ENCODE data around the gene PRSS1. TPM values are rescaled to one million over a fixed set of nuclear protein-coding genes. Genes with fewer than 3 reads are reported as not detected.

The PRSS1 gene
- total RNA-seq, 1 donor: not detected

DNA sequence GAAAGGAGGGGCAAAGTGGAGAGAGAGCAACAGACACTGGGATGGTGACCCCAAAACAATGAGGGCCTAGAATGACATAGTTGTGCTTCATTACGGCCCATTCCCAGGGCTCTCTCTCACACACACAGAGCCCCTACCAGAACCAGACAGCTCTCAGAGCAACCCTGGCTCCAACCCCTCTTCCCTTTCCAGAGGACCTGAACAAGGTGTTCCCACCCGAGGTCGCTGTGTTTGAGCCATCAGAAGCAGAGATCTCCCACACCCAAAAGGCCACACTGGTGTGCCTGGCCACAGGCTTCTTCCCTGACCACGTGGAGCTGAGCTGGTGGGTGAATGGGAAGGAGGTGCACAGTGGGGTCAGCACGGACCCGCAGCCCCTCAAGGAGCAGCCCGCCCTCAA is 42.2 kb downstream of the PRSS1 start:
- DNase-seq (ENCODE audit: insufficient read length, low spot score, missing footprints): no peak
- H3K9me3 ChIP-seq (ENCODE audit: low read depth, low read length): no peaks in the 10 kb centered on the region
- no peak overlapping the region for H3K4me3 ChIP-seq (ENCODE audit: insufficient read depth, low read length)
- TF ChIP-seq, protein P1, sequence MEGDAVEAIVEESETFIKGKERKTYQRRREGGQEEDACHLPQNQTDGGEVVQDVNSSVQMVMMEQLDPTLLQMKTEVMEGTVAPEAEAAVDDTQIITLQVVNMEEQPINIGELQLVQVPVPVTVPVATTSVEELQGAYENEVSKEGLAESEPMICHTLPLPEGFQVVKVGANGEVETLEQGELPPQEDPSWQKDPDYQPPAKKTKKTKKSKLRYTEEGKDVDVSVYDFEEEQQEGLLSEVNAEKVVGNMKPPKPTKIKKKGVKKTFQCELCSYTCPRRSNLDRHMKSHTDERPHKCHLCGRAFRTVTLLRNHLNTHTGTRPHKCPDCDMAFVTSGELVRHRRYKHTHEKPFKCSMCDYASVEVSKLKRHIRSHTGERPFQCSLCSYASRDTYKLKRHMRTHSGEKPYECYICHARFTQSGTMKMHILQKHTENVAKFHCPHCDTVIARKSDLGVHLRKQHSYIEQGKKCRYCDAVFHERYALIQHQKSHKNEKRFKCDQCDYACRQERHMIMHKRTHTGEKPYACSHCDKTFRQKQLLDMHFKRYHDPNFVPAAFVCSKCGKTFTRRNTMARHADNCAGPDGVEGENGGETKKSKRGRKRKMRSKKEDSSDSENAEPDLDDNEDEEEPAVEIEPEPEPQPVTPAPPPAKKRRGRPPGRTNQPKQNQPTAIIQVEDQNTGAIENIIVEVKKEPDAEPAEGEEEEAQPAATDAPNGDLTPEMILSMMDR (IDR thresholded peaks at IDR 0.05; ENCODE audit: extremely low read depth, low read depth, low read length): no peak
- H3K27ac ChIP-seq (ENCODE audit: low read depth, low read length): no peak overlapping the region
- no peak overlapping the region for H3K4me2 ChIP-seq (ENCODE audit: insufficient read depth, low read length)
- no peak overlapping the region for H2AFZ ChIP-seq (ENCODE audit: low read length)
- no peaks in the 10 kb centered on the region for H3K36me3 ChIP-seq (ENCODE audit: insufficient read depth, low read length)
- no peaks in the 10 kb centered on the region for H4K20me1 ChIP-seq (ENCODE audit: insufficient read depth, low read length)
- H3K79me2 ChIP-seq (ENCODE audit: insufficient read depth, low read length): no peaks in the 10 kb centered on the region
- peaks cover 29% of the 10 kb centered on the region for H3K27me3 ChIP-seq (ENCODE audit: insufficient read depth, low read length)
- no peaks in the 10 kb centered on the region for H3K4me1 ChIP-seq (ENCODE audit: insufficient read depth, low read length)

DNA sequence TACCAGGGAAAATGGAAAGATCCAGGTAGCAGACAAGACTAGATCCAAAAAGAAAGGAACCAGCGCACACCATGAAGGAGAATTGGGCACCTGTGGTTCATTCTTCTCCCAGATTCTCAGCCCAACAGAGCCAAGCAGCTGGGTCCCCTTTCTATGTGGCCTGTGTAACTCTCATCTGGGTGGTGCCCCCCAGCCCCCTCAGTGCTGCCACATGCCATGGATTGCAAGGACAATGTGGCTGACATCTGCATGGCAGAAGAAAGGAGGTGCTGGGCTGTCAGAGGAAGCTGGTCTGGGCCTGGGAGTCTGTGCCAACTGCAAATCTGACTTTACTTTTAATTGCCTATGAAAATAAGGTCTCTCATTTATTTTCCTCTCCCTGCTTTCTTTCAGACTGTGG is 42.9 kb downstream of the PRSS1 start:
- Histone ChIP-seq H3K4me3 (ENCODE audit: insufficient read depth, low read length) (no peak overlapping the region), H3K27me3 (ENCODE audit: insufficient read depth, low read length) (peaks cover 35% of the 10 kb centered on the region), H3K27ac (ENCODE audit: low read depth, low read length) (no peak overlapping the region), H3K9me3 (ENCODE audit: low read depth, low read length) (no peaks in the 10 kb centered on the region), H2AFZ (ENCODE audit: low read length) (no peak overlapping the region), H3K79me2 (ENCODE audit: insufficient read depth, low read length) (no peaks in the 10 kb centered on the region), H3K36me3 (ENCODE audit: insufficient read depth, low read length) (no peaks in the 10 kb centered on the region), H3K4me1 (ENCODE audit: insufficient read depth, low read length) (no peaks in the 10 kb centered on the region), H3K4me2 (ENCODE audit: insufficient read depth, low read length) (no peak overlapping the region), H4K20me1 (ENCODE audit: insufficient read depth, low read length) (no peaks in the 10 kb centered on the region)
- TF ChIP-seq, protein P1 (IDR thresholded peaks at IDR 0.05; ENCODE audit: extremely low read depth, low read depth, low read length): no peak
- DNase-seq (ENCODE audit: insufficient read length, low spot score, missing footprints): no peak

DNA sequence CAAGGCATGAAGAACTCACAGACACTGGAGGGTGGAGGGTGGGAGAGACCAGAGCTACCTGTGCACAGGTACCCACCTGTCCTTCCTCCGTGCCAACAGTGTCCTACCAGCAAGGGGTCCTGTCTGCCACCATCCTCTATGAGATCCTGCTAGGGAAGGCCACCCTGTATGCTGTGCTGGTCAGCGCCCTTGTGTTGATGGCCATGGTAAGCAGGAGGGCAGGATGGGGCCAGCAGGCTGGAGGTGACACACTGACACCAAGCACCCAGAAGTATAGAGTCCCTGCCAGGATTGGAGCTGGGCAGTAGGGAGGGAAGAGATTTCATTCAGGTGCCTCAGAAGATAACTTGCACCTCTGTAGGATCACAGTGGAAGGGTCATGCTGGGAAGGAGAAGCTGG is 43.3 kb downstream of the PRSS1 start:
- DNase-seq (ENCODE audit: insufficient read length, low spot score, missing footprints): no peak
- Histone ChIP-seq H3K4me1 (ENCODE audit: insufficient read depth, low read length) (no peaks in the 10 kb centered on the region), H3K36me3 (ENCODE audit: insufficient read depth, low read length) (no peaks in the 10 kb centered on the region), H3K27me3 (ENCODE audit: insufficient read depth, low read length) (peaks cover 37% of the 10 kb centered on the region), H2AFZ (ENCODE audit: low read length) (no peak overlapping the region), H3K79me2 (ENCODE audit: insufficient read depth, low read length) (no peaks in the 10 kb centered on the region), H3K9me3 (ENCODE audit: low read depth, low read length) (no peaks in the 10 kb centered on the region), H3K27ac (ENCODE audit: low read depth, low read length) (no peak overlapping the region), H3K4me3 (ENCODE audit: insufficient read depth, low read length) (no peak overlapping the region), H3K4me2 (ENCODE audit: insufficient read depth, low read length) (no peak overlapping the region), H4K20me1 (ENCODE audit: insufficient read depth, low read length) (no peaks in the 10 kb centered on the region)
- TF ChIP-seq, protein P1 (IDR thresholded peaks at IDR 0.05; ENCODE audit: extremely low read depth, low read depth, low read length): no peak

DNA sequence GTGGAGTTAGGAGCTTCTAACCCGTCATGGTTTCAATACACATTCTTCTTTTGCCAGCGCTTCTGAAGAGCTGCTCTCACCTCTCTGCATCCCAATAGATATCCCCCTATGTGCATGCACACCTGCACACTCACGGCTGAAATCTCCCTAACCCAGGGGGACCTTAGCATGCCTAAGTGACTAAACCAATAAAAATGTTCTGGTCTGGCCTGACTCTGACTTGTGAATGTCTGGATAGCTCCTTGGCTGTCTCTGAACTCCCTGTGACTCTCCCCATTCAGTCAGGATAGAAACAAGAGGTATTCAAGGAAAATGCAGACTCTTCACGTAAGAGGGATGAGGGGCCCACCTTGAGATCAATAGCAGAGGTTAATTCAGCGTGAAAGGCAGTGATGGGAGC is 43.9 kb downstream of the PRSS1 start:
- no peak overlapping the region for H3K4me3 ChIP-seq (ENCODE audit: insufficient read depth, low read length)
- no peaks in the 10 kb centered on the region for H3K9me3 ChIP-seq (ENCODE audit: low read depth, low read length)
- no peaks in the 10 kb centered on the region for H3K79me2 ChIP-seq (ENCODE audit: insufficient read depth, low read length)
- H3K4me1 ChIP-seq (ENCODE audit: insufficient read depth, low read length): no peaks in the 10 kb centered on the region
- DNase-seq (ENCODE audit: insufficient read length, low spot score, missing footprints): no peak
- TF ChIP-seq, protein P1 (IDR thresholded peaks at IDR 0.05; ENCODE audit: extremely low read depth, low read depth, low read length): no peak
- no peaks in the 10 kb centered on the region for H4K20me1 ChIP-seq (ENCODE audit: insufficient read depth, low read length)
- H3K4me2 ChIP-seq (ENCODE audit: insufficient read depth, low read length): no peak overlapping the region
- H3K27ac ChIP-seq (ENCODE audit: low read depth, low read length): no peak overlapping the region
- H3K36me3 ChIP-seq (ENCODE audit: insufficient read depth, low read length): no peaks in the 10 kb centered on the region
- peaks cover 42% of the 10 kb centered on the region for H3K27me3 ChIP-seq (ENCODE audit: insufficient read depth, low read length)
- no peak overlapping the region for H2AFZ ChIP-seq (ENCODE audit: low read length)

All from osteoblast (primary cell).